AG09309 (cell line): ENCODE measurements around the gene FBXL13.
"Not testable (repeated sequence)": the region's sequence is repeated elsewhere in the genome, so short reads cannot be mapped to it uniquely, and the experiment has no call there.

Experiments used
- DNase-seq: peaks from one replicate; pipeline ENCODE4 v3.0.0-alpha.2; 2010; ENCODE audit warnings: low read depth
- H3K4me3 ChIP-seq: 2 replicates; pipeline ENCODE4 v1.5.1; 2011; ENCODE audit warnings: mild to moderate bottlenecking, low read depth, low read length, moderate library complexity; ENCODE audit not compliant: control insufficient read depth
- CTCF ChIP-seq: IDR thresholded peaks from 2 replicates; pipeline ENCODE4 v1.5.1; 2011; ENCODE audit warnings: mild to moderate bottlenecking, low read depth, low read length, inconsistent platforms; ENCODE audit not compliant: insufficient read depth, control insufficient read depth; ENCODE audit errors: missing control alignments

The FBXL13 gene

GRCh38 chr7:103101543-103101942, 26.9 kb upstream of the FBXL13 start:
- no peak for TF ChIP-seq CTCF
- DNase-seq, result no peak
- H3K4me3 ChIP-seq, result no peak overlapping the region

GRCh38 chr7:103100348-103100747, 25.8 kb upstream of the FBXL13 start:
- TF ChIP-seq CTCF, result no peak
- DNase-seq, result no peak
- H3K4me3 ChIP-seq, result no peak overlapping the region

- no peak overlapping the region for H3K4me3 ChIP-seq
- no peak for TF ChIP-seq CTCF
- no peak for DNase-seq
Measured at GRCh38 chr7:103097041-103097440, 22.4 kb upstream of the FBXL13 start.

- not testable (repeated sequence) for H3K4me3 ChIP-seq, DNase-seq
Measured at GRCh38 chr7:103095558-103095957, 21.0 kb upstream of the FBXL13 start.

- H3K4me3 ChIP-seq, result no peak overlapping the region
- DNase-seq, result no peak
- TF ChIP-seq CTCF, result no peak
Measured at GRCh38 chr7:103094102-103094501, 19.5 kb upstream of the FBXL13 start.

GRCh38 chr7:103093429-103093828, 18.8 kb upstream of the FBXL13 start:
- no peak overlapping the region for H3K4me3 ChIP-seq
- no peak for TF ChIP-seq CTCF
- no peak for DNase-seq

GRCh38 chr7:103092321-103092720, 17.7 kb upstream of the FBXL13 start:
- not testable (repeated sequence) for DNase-seq, H3K4me3 ChIP-seq

GRCh38 chr7:103083210-103083609, 8.6 kb upstream of the FBXL13 start:
- no peak for TF ChIP-seq CTCF
- no peak overlapping the region for H3K4me3 ChIP-seq
- no peak for DNase-seq
